Mesodermal cell (in vitro differentiated cells): ENCODE data around the gene MAS1L. TPM values are rescaled to one million over a fixed set of nuclear protein-coding genes. Genes with fewer than 3 reads are reported as not detected.

Source experiments
- H3K27ac ChIP-seq: 2 replicates; pipeline ENCODE4 v1.7.0; 2013; ENCODE audit warnings: mild to moderate bottlenecking, low read depth, low read length, moderate library complexity; ENCODE audit not compliant: severe bottlenecking
- H3K36me3 ChIP-seq: 2 replicates; pipeline ENCODE4 v1.7.1; 2013; ENCODE audit warnings: mild to moderate bottlenecking, low read length, moderate library complexity; ENCODE audit not compliant: control insufficient read depth, insufficient read depth
- H3K4me1 ChIP-seq: one replicate; pipeline ENCODE4 v1.7.1; 2013; ENCODE audit warnings: mild to moderate bottlenecking, low read length; ENCODE audit not compliant: insufficient read depth, control insufficient read depth, poor library complexity, severe bottlenecking
- H3K4me3 ChIP-seq: 2 replicates; pipeline ENCODE4 v1.7.0; 2013; ENCODE audit warnings: low read length, control low read depth, mild to moderate bottlenecking; ENCODE audit not compliant: insufficient read depth, poor library complexity, severe bottlenecking; ENCODE audit errors: extremely low read depth
- H3K9me3 ChIP-seq: 2 replicates; pipeline ENCODE4 v1.7.1; 2013; ENCODE audit warnings: mild to moderate bottlenecking, low read length, moderate library complexity; ENCODE audit not compliant: control insufficient read depth
- WGBS, 2 experiments: methylation state at CpG; one replicate each; pipeline ENCODE4 v1.1.5; 2013; ENCODE audit warnings: missing lambda C conversion rate in 2 of 2; ENCODE audit not compliant: insufficient coverage in 2 of 2; 5-methylcytosine and 5-hydroxymethylcytosine counted together
- polyA plus RNA-seq, 2 experiments: library from polyadenylated mRNA; stranded (reverse); fragments of 50-300 nt; gene quantifications; one replicate each; pipeline ENCODE4 v1.2.3, GENCODE V29; 2013

The MAS1L gene
- not detected for polyA plus RNA-seq (2013, experiment 1 of 2)
- not detected for polyA plus RNA-seq (2013, experiment 2 of 2)

GRCh38 chr6:29487660-29488059, at the start of gene MAS1L:
MAS1L (minus strand) TSS chr6:29487956; CDS start chr6:29487902, 54 bp downstream.
- H3K4me3 ChIP-seq: no peak within 1 kb of the TSS
- no peak within 1 kb of the TSS for H3K27ac ChIP-seq
- WGBS, 2 experiments: 93 to 100% methylated on average over 2 of the region's 2 CpGs
- no peaks in the 10 kb centered on the region for H3K36me3 ChIP-seq
- no peaks in the 10 kb centered on the region for H3K4me1 ChIP-seq
- no peaks in the 10 kb centered on the region for H3K9me3 ChIP-seq

GRCh38 chr6:29532320-29532951, 44.7 kb upstream of the MAS1L start:
- no peak overlapping the region for H3K27ac ChIP-seq
- H3K9me3 ChIP-seq: no peaks in the 10 kb centered on the region
- no peaks in the 10 kb centered on the region for H3K36me3 ChIP-seq
- 64 to 100% methylated on average over 1 to 2 of the region's 2 CpGs for WGBS, 2 experiments
- no peaks in the 10 kb centered on the region for H3K4me1 ChIP-seq
- H3K4me3 ChIP-seq: no peak overlapping the region

- Histone ChIP-seq H3K9me3 (no peaks in the 10 kb centered on the region), H3K36me3 (no peaks in the 10 kb centered on the region), H3K27ac (no peak overlapping the region), H3K4me3 (no peak overlapping the region), H3K4me1 (no peaks in the 10 kb centered on the region)
- 59 to 68% methylated on average over 3 of the region's 3 CpGs for WGBS, 2 experiments
Measured at GRCh38 chr6:29531668-29532067, 43.9 kb upstream of the MAS1L start.

- no peaks in the 10 kb centered on the region for H3K9me3 ChIP-seq
- 71% methylated on average over 2 of the region's 2 CpGs; no CpG with 5 or more reads in 1 of the 2 experiments for WGBS, 2 experiments
- H3K4me3 ChIP-seq: no peak overlapping the region
- no peaks in the 10 kb centered on the region for H3K4me1 ChIP-seq
- no peaks in the 10 kb centered on the region for H3K36me3 ChIP-seq
- no peak overlapping the region for H3K27ac ChIP-seq
Measured at GRCh38 chr6:29530671-29531310, 43.0 kb upstream of the MAS1L start.

GRCh38 chr6:29529956-29530355, 42.2 kb upstream of the MAS1L start:
- 94% methylated on average over 2 to 3 of the region's 3 CpGs for WGBS, 2 experiments
- no peaks in the 10 kb centered on the region for H3K36me3 ChIP-seq
- H3K27ac ChIP-seq: no peak overlapping the region
- H3K9me3 ChIP-seq: no peaks in the 10 kb centered on the region
- H3K4me3 ChIP-seq: no peak overlapping the region
- no peaks in the 10 kb centered on the region for H3K4me1 ChIP-seq

GRCh38 chr6:29528988-29529560, 41.3 kb upstream of the MAS1L start:
- 86 to 100% methylated on average over 1 of the region's 2 CpGs for WGBS, 2 experiments
- Histone ChIP-seq H3K4me3 (no peak overlapping the region), H3K4me1 (no peaks in the 10 kb centered on the region), H3K36me3 (no peaks in the 10 kb centered on the region), H3K27ac (no peak overlapping the region), H3K9me3 (no peaks in the 10 kb centered on the region)

GRCh38 chr6:29528300-29528931, 40.7 kb upstream of the MAS1L start:
- no peak overlapping the region for H3K4me3 ChIP-seq
- H3K27ac ChIP-seq: no peak overlapping the region
- H3K4me1 ChIP-seq: no peaks in the 10 kb centered on the region
- H3K36me3 ChIP-seq: no peaks in the 10 kb centered on the region
- peaks cover 2% of the 10 kb centered on the region for H3K9me3 ChIP-seq
- WGBS, 2 experiments: 72 to 79% methylated on average over 5 of the region's 5 CpGs

GRCh38 chr6:29527564-29527963, 39.8 kb upstream of the MAS1L start:
- Histone ChIP-seq H3K4me3 (no peak overlapping the region), H3K9me3 (peaks cover 4% of the 10 kb centered on the region), H3K36me3 (no peaks in the 10 kb centered on the region), H3K27ac (no peak overlapping the region), H3K4me1 (no peaks in the 10 kb centered on the region)
- WGBS, 2 experiments: 80 to 88% methylated on average over 2 of the region's 2 CpGs

- Histone ChIP-seq H3K27ac (no peak overlapping the region), H3K36me3 (no peaks in the 10 kb centered on the region), H3K4me1 (no peaks in the 10 kb centered on the region), H3K4me3 (no peak overlapping the region), H3K9me3 (peaks cover 4% of the 10 kb centered on the region)
- WGBS, 2 experiments: no CpG with 5 or more reads among the region's 1 CpG
Measured at GRCh38 chr6:29527126-29527525, 39.4 kb upstream of the MAS1L start.

GRCh38 chr6:29525311-29525639, 37.5 kb upstream of the MAS1L start:
- H3K4me1 ChIP-seq: no peaks in the 10 kb centered on the region
- WGBS, 2 experiments: no CpG with 5 or more reads among the region's 1 CpG
- peaks cover 4% of the 10 kb centered on the region for H3K9me3 ChIP-seq
- H3K4me3 ChIP-seq: no peak overlapping the region
- H3K27ac ChIP-seq: no peak overlapping the region
- no peaks in the 10 kb centered on the region for H3K36me3 ChIP-seq
